ENCODE measurements around the gene ADAT3. TPM values are rescaled to one million over a fixed set of nuclear protein-coding genes. Genes with fewer than 3 reads are reported as not detected.

ADAT3 gene
- total and polyA plus RNA-seq, 11 donors = 1.2 to 5.1 (median 1.9) TPM

GRCh38 chr19:1863638-1864479 lies 41.3 kb upstream of the ADAT3 start:
- DNase-seq (peak; percentile 93 to 96 (median 93)), ATAC-seq (peak; percentile 66 to 83 (median 82))
- WGBS, 4 donors = 0 to 1% (median 0%) methylated on average over 14 to 115 of the region's 115 CpGs
- peaks cover 0 to 50% (median 36%) of the 10 kb centered on the region in 12 donors for H3K4me1 ChIP-seq
- H3K27me3 ChIP-seq = no peaks in the 10 kb centered on the region
- TF ChIP-seq POLR2A (IDR thresholded peaks at IDR 0.05) = peak in 1 of 2 donors; percentile 39
- no peak for TF ChIP-seq CTCF (IDR thresholded peaks at IDR 0.05)
- intact Hi-C loops (cut with DNase I) = loop anchor here in 2 of 10 donors (2.0 to 10.0 kb wide), 2 partner anchors 65 to 201 kb away; no protein-coding TSS in a partner anchor
- no peaks in the 10 kb centered on the region for H3K36me3 ChIP-seq
- peak overlapping the region; percentile 66 to 98 (median 90) for H3K27ac ChIP-seq
- peak overlapping the region; percentile 59 to 99 (median 76) for H3K4me3 ChIP-seq
- no peaks in the 10 kb centered on the region for H3K9me3 ChIP-seq

GRCh38 chr19:1864480-1865171 lies 40.6 kb upstream of the ADAT3 start:
- WGBS, 4 donors = 8 to 26% (median 9%) methylated on average over 7 to 52 of the region's 52 CpGs
- DNase-seq (peak; percentile 77 to 88 (median 82)), ATAC-seq (peak; percentile 40 to 71 (median 62))
- Histone ChIP-seq H3K4me3 (peak overlapping the region; percentile 59 to 90 (median 72)), H3K36me3 (no peaks in the 10 kb centered on the region), H3K4me1 (peaks cover 0 to 43% (median 31%) of the 10 kb centered on the region in 12 donors), H3K27me3 (no peaks in the 10 kb centered on the region), H3K27ac (peak overlapping the region; percentile 66 to 98 (median 90)), H3K9me3 (no peaks in the 10 kb centered on the region)
- TF ChIP-seq POLR2A (IDR thresholded peaks at IDR 0.05) (no peak), CTCF (IDR thresholded peaks at IDR 0.05) (peak; percentile 79 to 93 (median 85))
- intact Hi-C loops (cut with DNase I) = loop anchor here in 2 of 10 donors (2.0 to 10.0 kb wide), 2 partner anchors 64 to 200 kb away; no protein-coding TSS in a partner anchor

GRCh38 chr19:1865172-1866010 lies 39.8 kb upstream of the ADAT3 start:
- Histone ChIP-seq H3K4me1 (peaks cover 0 to 35% (median 26%) of the 10 kb centered on the region in 12 donors), H3K9me3 (no peaks in the 10 kb centered on the region), H3K36me3 (peaks cover 0 to 3% (median 0%) of the 10 kb centered on the region in 9 donors), H3K27ac (peak overlapping the region; percentile 66 to 98 (median 90)), H3K4me3 (peak overlapping the region in 10 of 12 donors; percentile 65 to 90 (median 74)), H3K27me3 (no peaks in the 10 kb centered on the region)
- DNase-seq (peak in 2 of 5 donors; percentile 36 to 65), ATAC-seq (no peak)
- TF ChIP-seq CTCF (IDR thresholded peaks at IDR 0.05) (no peak), POLR2A (IDR thresholded peaks at IDR 0.05) (no peak)
- 80 to 91% (median 84%) methylated on average over 12 to 17 of the region's 17 CpGs for WGBS, 4 donors
- intact Hi-C loops (cut with DNase I) = loop anchor here in 2 of 10 donors (2.0 to 10.0 kb wide), 2 partner anchors 63 to 199 kb away; no protein-coding TSS in a partner anchor
